H1 (cell line): ENCODE data around the gene IRF7. TPM values are rescaled to one million over a fixed set of nuclear protein-coding genes. Genes with fewer than 3 reads are reported as not detected.

Experiments used
- CTCF ChIA-PET: fragments of 300-600 bp; sonication (Branson Sonifier 250); formaldehyde crosslinking; loops from one replicate; lab custom pipeline; 2021; ENCODE audit not compliant: partially characterized antibody; lab: Charles Lee
- POLR2A ChIA-PET: fragments of 300-600 bp; sonication (Branson Sonifier 250); formaldehyde crosslinking; loops from one replicate; lab custom pipeline; 2021; ENCODE audit warnings: inconsistent platforms; ENCODE audit not compliant: partially characterized antibody; lab: Charles Lee
- DNase-seq, 2 experiments: peaks; one replicate each; pipeline versions ENCODE4 v3.0.0 to v3.0.0-alpha.2; 2010 to 2022; ENCODE audit warnings: low spot score in 2 of 2, low read depth in 1 of 2, mixed read lengths in 1 of 2
- FAIRE-seq: peaks from 2 replicates; lab custom pipeline; 2011; peaks lifted over from hg19 to GRCh38; lab: Jason Lieb, UNC
- H2AFZ ChIP-seq: 2 replicates; pipeline ENCODE4 v1.8.1; 2012; ENCODE audit warnings: low read length, inconsistent platforms
- H2AK5ac ChIP-seq: 2 replicates; pipeline ENCODE4 v1.6.1; 2013; ENCODE audit warnings: low read depth, low read length
- H2BK120ac ChIP-seq: replicated peaks from 2 replicates; pipeline ENCODE3; 2013; ENCODE audit warnings: low read depth, low read length, inconsistent platforms
- H2BK12ac ChIP-seq: 2 replicates; pipeline ENCODE4 v1.6.1; 2013; ENCODE audit warnings: low read depth, low read length
- H2BK15ac ChIP-seq: 2 replicates; pipeline ENCODE4 v1.6.1; 2013; ENCODE audit warnings: low read length
- H2BK20ac ChIP-seq: 2 replicates; pipeline ENCODE4 v1.6.1; 2013; ENCODE audit warnings: low read length
- H2BK5ac ChIP-seq: 2 replicates; pipeline ENCODE4 v1.6.1; 2013; ENCODE audit warnings: low read depth, low read length
- H3K14ac ChIP-seq: 2 replicates; pipeline ENCODE4 v1.6.1; 2013; ENCODE audit warnings: inconsistent platforms; ENCODE audit not compliant: insufficient read length
- H3K18ac ChIP-seq: 2 replicates; pipeline ENCODE4 v1.6.1; 2013; ENCODE audit warnings: low read length; ENCODE audit errors: extremely low read depth
- H3K23ac ChIP-seq: 2 replicates; pipeline ENCODE4 v1.6.1; 2013; ENCODE audit warnings: inconsistent platforms; ENCODE audit not compliant: insufficient read length
- H3K23me2 ChIP-seq: 2 replicates; pipeline ENCODE4 v1.6.1; 2013; ENCODE audit warnings: low read depth, low read length
- H3K27ac ChIP-seq: 2 replicates; pipeline ENCODE4 v1.6.1; 2011; ENCODE audit warnings: low read depth, low read length, inconsistent platforms
- H3K27me3 ChIP-seq, 4 experiments: replicated peaks in 1 of 4; 1 replicate in 1 of 4; 2 replicates in 3 of 4; pipeline versions ENCODE4 v1.6.1 to v1.8.1; 2011 to 2013; ENCODE audit warnings: low read length in 3 of 4, mild to moderate bottlenecking in 3 of 4, inconsistent platforms in 2 of 4, mixed read lengths in 2 of 4, moderate library complexity in 1 of 4; ENCODE audit not compliant: control insufficient read depth in 3 of 4, insufficient read depth in 3 of 4; ENCODE audit errors: extremely low read depth in 1 of 4
- H3K36me3 ChIP-seq, 4 experiments: 2 replicates each; pipeline versions ENCODE4 v1.6.1 to v1.8.1; 2011 to 2013; ENCODE audit warnings: mild to moderate bottlenecking in 4 of 4, low read length in 3 of 4, moderate library complexity in 2 of 4, control low read depth in 1 of 4, inconsistent platforms in 1 of 4; ENCODE audit not compliant: insufficient read depth in 4 of 4, control insufficient read depth in 2 of 4
- H3K4ac ChIP-seq: replicated peaks from 2 replicates; pipeline ENCODE3; 2013; ENCODE audit warnings: low read length, low read depth, mixed read lengths, inconsistent platforms; ENCODE audit not compliant: insufficient read length
- H3K4me1 ChIP-seq, 4 experiments: replicated peaks in 1 of 4; 1 replicate in 1 of 4; 2 replicates in 3 of 4; pipeline versions ENCODE4 v1.6.1 to v1.8.1; 2011 to 2013; ENCODE audit warnings: low read length in 3 of 4, inconsistent platforms in 2 of 4, mixed read lengths in 1 of 4; ENCODE audit not compliant: insufficient read depth in 4 of 4, control insufficient read depth in 3 of 4
- H3K4me2 ChIP-seq, 2 experiments: 2 replicates each; pipeline versions ENCODE4 v1.6.1 to v1.8.1; 2011 to 2013; ENCODE audit warnings: low read depth in 2 of 2, low read length in 2 of 2, control low read depth in 1 of 2, inconsistent platforms in 1 of 2, mild to moderate bottlenecking in 1 of 2; ENCODE audit not compliant: insufficient read depth in 1 of 2
- H3K4me3 ChIP-seq, 4 experiments: fragments of 200-600, 300-600 bp in 1 of 4; sonication (generic), shearing (Covaris generic), sonication (Bioruptor Twin) in 1 of 4; 2 replicates each; pipeline versions ENCODE4 v1.5.1 to v1.8.1; 2011 to 2016; ENCODE audit warnings: low read length in 4 of 4, low read depth in 3 of 4, control low read depth in 2 of 4, inconsistent platforms in 2 of 4, mild to moderate bottlenecking in 2 of 4, mixed read lengths in 1 of 4, moderate library complexity in 1 of 4; ENCODE audit not compliant: insufficient read depth in 2 of 4; ENCODE audit errors: extremely low read depth in 1 of 4
- H3K56ac ChIP-seq: replicated peaks from 2 replicates; pipeline ENCODE3; 2013; ENCODE audit warnings: low read depth, mild to moderate bottlenecking, mixed read lengths, low read length, inconsistent platforms; ENCODE audit not compliant: insufficient read length
- H3K79me1 ChIP-seq: 2 replicates; pipeline ENCODE4 v1.6.1; 2013; ENCODE audit warnings: low read depth, low read length, control low read depth
- H3K79me2 ChIP-seq, 2 experiments: 2 replicates each; pipeline versions ENCODE4 v1.6.1 to v1.8.1; 2012 to 2013; ENCODE audit warnings: low read length in 2 of 2, mild to moderate bottlenecking in 2 of 2, inconsistent platforms in 1 of 2; ENCODE audit not compliant: insufficient read depth in 2 of 2, control insufficient read depth in 1 of 2
- H3K9ac ChIP-seq, 4 experiments: replicated peaks in 1 of 4; 1 replicate in 1 of 4; 2 replicates in 3 of 4; pipeline versions ENCODE4 v1.6.1 to v1.8.1; 2011 to 2013; ENCODE audit warnings: low read depth in 3 of 4, low read length in 3 of 4, control low read depth in 2 of 4, mild to moderate bottlenecking in 2 of 4, moderate library complexity in 2 of 4, inconsistent platforms in 1 of 4; ENCODE audit errors: extremely low read depth in 1 of 4
- H3K9me3 ChIP-seq, 2 experiments: 2 replicates each; pipeline versions ENCODE4 v1.6.1 to v1.8.1; 2012 to 2013; ENCODE audit warnings: mild to moderate bottlenecking in 2 of 2, moderate library complexity in 2 of 2, control low read depth in 1 of 2, inconsistent platforms in 1 of 2, low read depth in 1 of 2, low read length in 1 of 2, mixed read lengths in 1 of 2; ENCODE audit not compliant: insufficient read depth in 2 of 2
- H4K20me1 ChIP-seq, 2 experiments: replicated peaks in 1 of 2; 2 replicates each; pipeline versions ENCODE3 to v1.8.1; 2011 to 2013; ENCODE audit warnings: inconsistent platforms in 2 of 2, low read length in 2 of 2, mild to moderate bottlenecking in 1 of 2; ENCODE audit not compliant: insufficient read depth in 2 of 2, control insufficient read depth in 1 of 2
- H4K5ac ChIP-seq: 2 replicates; pipeline ENCODE4 v1.6.1; 2013; ENCODE audit warnings: low read length, low read depth, mixed read lengths, inconsistent platforms; ENCODE audit not compliant: insufficient read length
- H4K8ac ChIP-seq: 2 replicates; pipeline ENCODE4 v1.8.0; 2013; ENCODE audit warnings: mild to moderate bottlenecking, moderate library complexity, low read length, inconsistent platforms; ENCODE audit not compliant: insufficient read depth; ENCODE audit errors: extremely low read depth
- H4K91ac ChIP-seq: replicated peaks from 2 replicates; pipeline ENCODE3; 2013; ENCODE audit warnings: low read length, mixed read lengths, inconsistent platforms; ENCODE audit not compliant: insufficient read length
- CBX5 ChIP-seq: fragments of 300-800, 300-1000 bp; sonication (generic); IDR thresholded peaks from 2 replicates; pipeline ENCODE4 v1.7.1; 2016; ENCODE audit warnings: antibody characterized with exemption, low read length, low read depth
- CBX8 ChIP-seq: fragments of 300-800, 300-1000 bp; sonication (generic); IDR thresholded peaks from 2 replicates; pipeline ENCODE4 v1.7.1; 2016; ENCODE audit warnings: low read depth, low read length, borderline replicate concordance
- EP300 ChIP-seq, 2 experiments: IDR thresholded peaks; 1 replicate in 1 of 2; 2 replicates in 1 of 2; pipeline ENCODE4 v1.6.1; 2011 to 2012; ENCODE audit warnings: low read depth in 2 of 2, low read length in 2 of 2, mild to moderate bottlenecking in 2 of 2, borderline replicate concordance in 1 of 2, inconsistent platforms in 1 of 2, moderate library complexity in 1 of 2
- HDAC6 ChIP-seq: IDR thresholded peaks from one replicate; pipeline ENCODE4 v1.7.1; 2012; ENCODE audit warnings: low read depth, mild to moderate bottlenecking, inconsistent platforms, low read length, moderate library complexity
- KDM4A ChIP-seq: IDR thresholded peaks from one replicate; pipeline ENCODE4 v1.7.1; 2012; ENCODE audit warnings: low read depth, mild to moderate bottlenecking, moderate library complexity, low read length, inconsistent platforms; ENCODE audit not compliant: severe bottlenecking
- MAX ChIP-seq: IDR thresholded peaks from 2 replicates; pipeline ENCODE4 v1.6.1; 2012; ENCODE audit warnings: inconsistent platforms
- POLR2AphosphoS5 ChIP-seq: IDR thresholded peaks from 2 replicates; pipeline ENCODE4 v1.6.1; 2011; ENCODE audit warnings: low read depth, low read length
- RFX5 ChIP-seq: IDR thresholded peaks from 2 replicates; pipeline ENCODE4 v1.6.1; 2011; ENCODE audit warnings: low read depth, low read length, improper control_type of control experiment, borderline replicate concordance
- SAP30 ChIP-seq: fragments of 300-600 bp; sonication (generic); IDR thresholded peaks from 2 replicates; pipeline ENCODE4 v1.7.1; 2012; ENCODE audit warnings: low read length, moderate library complexity, mild to moderate bottlenecking, inconsistent platforms; ENCODE audit not compliant: insufficient read depth, insufficient replicate concordance
- WGBS, 2 experiments: shearing (Covaris generic) in 1 of 2; methylation state at CpG; one replicate each; pipeline versions ENCODE4 v1.1.6 to v1.1.7; 2013 to 2015; ENCODE audit warnings: low lambda C conversion rate in 2 of 2, mixed read lengths in 2 of 2, inconsistent platforms in 1 of 2, low coverage in 1 of 2, missing lambda C conversion rate in 1 of 2; ENCODE audit not compliant: insufficient replicate concordance in 2 of 2, insufficient coverage in 1 of 2, insufficient read length in 1 of 2; ENCODE audit errors: extremely low coverage in 1 of 2, missing lambda C conversion rate in 1 of 2; 5-methylcytosine and 5-hydroxymethylcytosine counted together
- polyA plus RNA-seq, 7 experiments: library from polyadenylated mRNA; depleted of rRNA in 3 of 7; stranded (reverse) in 5 of 7; unstranded in 2 of 7; fragments of >200 nt in 5 of 7; fragments of 200-250 nt in 2 of 7; gene quantifications; 1 replicate in 5 of 7; 2 replicates in 1 of 7; 4 replicates in 1 of 7; pipeline versions ENCODE4 v1.2.1 to v1.2.3, GENCODE V29; 2011 to 2013; ENCODE audit warnings: missing spikeins in 2 of 7, mixed read lengths in 2 of 7
- total RNA-seq: library from RNA; stranded (reverse); fragmentation: NEBNext Ultra II Directional; extraction: Animal tissue kit (Norgen Biotek cat#: 25700); gene quantifications from 2 replicates; pipeline ENCODE4 v1.2.1, GENCODE V29; 2021

Gene IRF7
- total and polyA plus RNA-seq, 2 of the 8 experiments (the other 6 are each of a cell fraction or from before 2014, with no cell fraction given), result 9.1 to 9.6 TPM

GRCh38 chr11:638631-639331 lies 23.0 kb upstream of the IRF7 start:
- Histone ChIP-seq H4K20me1 (peaks cover 0 to 5% of the 10 kb centered on the region in 2 experiments), H2BK120ac (peak overlapping the region; percentile 64), H3K9ac (peak overlapping the region in 3 of 4 experiments; percentile 45 to 56 (median 50); a peak in 6 of 7 replicates), H3K4me2 (peak overlapping the region; percentile 81 to 91), H4K91ac (peak overlapping the region; percentile 95), H3K23me2 (peaks cover 21% of the 10 kb centered on the region; the same call in 1 of the 2 replicates), H3K18ac (peak overlapping the region; percentile 87), H3K56ac (no peak overlapping the region), H4K8ac (peak overlapping the region; percentile 93; the same call in 1 of the 2 replicates), H3K79me1 (no peaks in the 10 kb centered on the region), H3K27me3 (peaks cover 21 to 49% (median 43%) of the 10 kb centered on the region in 4 experiments), H2BK20ac (no peak overlapping the region; the same call in 1 of the 2 replicates), H3K4ac (no peak overlapping the region), H3K36me3 (peaks cover 0 to 2% (median 0%) of the 10 kb centered on the region in 4 experiments; a peak in 1 of 8 replicates), H3K79me2 (no peaks in the 10 kb centered on the region), H2BK12ac (peak overlapping the region; percentile 96), H2AK5ac (no peak overlapping the region; the same call in 1 of the 2 replicates), H3K27ac (peak overlapping the region; percentile 78), H3K9me3 (no peaks in the 10 kb centered on the region; a peak in 1 of 4 replicates), H4K5ac (peak overlapping the region; percentile 9), H3K4me1 (peaks cover 0 to 30% (median 20%) of the 10 kb centered on the region in 4 experiments; a peak in 6 of 7 replicates), H2AFZ (no peak overlapping the region), H3K4me3 (peak overlapping the region; percentile 34 to 60 (median 48)), H2BK5ac (no peak overlapping the region), H3K23ac (no peak overlapping the region), H3K14ac (no peak overlapping the region), H2BK15ac (no peak overlapping the region; the same call in 1 of the 2 replicates)
- FAIRE-seq (peak; percentile 60), DNase-seq (peak in 1 of 2 experiments; percentile 63)
- ChIA-PET POLR2A (interaction anchor here (0.6 to 3.6 kb wide), 30 partner anchors 10 to 437 kb away, joined by 3 to 20 read pairs (median 4); partner anchors contain the start of genes IRF7, SCT and TALDO1), CTCF (interaction anchor here (0.6 to 2.0 kb wide), 6 partner anchors 21 to 131 kb away, joined by 3 to 10 read pairs (median 3); no protein-coding TSS in a partner anchor)
- 5% methylated on average over 28 of the region's 28 CpGs; no CpG with 5 or more reads in 1 of the 2 experiments for WGBS, 2 experiments
- TF ChIP-seq HDAC6, result no peak
- no peak for TF ChIP-seq EP300 (IDR thresholded peaks at IDR 0.05; ENCODE audit: borderline replicate concordance in 1 of 2, low read depth in 2 of 2, low read length in 2 of 2)
- TF ChIP-seq RFX5, result no peak
- no peak for TF ChIP-seq MAX
- TF ChIP-seq SAP30, result no peak
- peak; percentile 9 for TF ChIP-seq KDM4A
- TF ChIP-seq CBX8, result no peak
- no peak for TF ChIP-seq CBX5
- TF ChIP-seq POLR2AphosphoS5, result peak; percentile 59
